ENCODE measurements around the gene SHD.

Gene SHD

DNA sequence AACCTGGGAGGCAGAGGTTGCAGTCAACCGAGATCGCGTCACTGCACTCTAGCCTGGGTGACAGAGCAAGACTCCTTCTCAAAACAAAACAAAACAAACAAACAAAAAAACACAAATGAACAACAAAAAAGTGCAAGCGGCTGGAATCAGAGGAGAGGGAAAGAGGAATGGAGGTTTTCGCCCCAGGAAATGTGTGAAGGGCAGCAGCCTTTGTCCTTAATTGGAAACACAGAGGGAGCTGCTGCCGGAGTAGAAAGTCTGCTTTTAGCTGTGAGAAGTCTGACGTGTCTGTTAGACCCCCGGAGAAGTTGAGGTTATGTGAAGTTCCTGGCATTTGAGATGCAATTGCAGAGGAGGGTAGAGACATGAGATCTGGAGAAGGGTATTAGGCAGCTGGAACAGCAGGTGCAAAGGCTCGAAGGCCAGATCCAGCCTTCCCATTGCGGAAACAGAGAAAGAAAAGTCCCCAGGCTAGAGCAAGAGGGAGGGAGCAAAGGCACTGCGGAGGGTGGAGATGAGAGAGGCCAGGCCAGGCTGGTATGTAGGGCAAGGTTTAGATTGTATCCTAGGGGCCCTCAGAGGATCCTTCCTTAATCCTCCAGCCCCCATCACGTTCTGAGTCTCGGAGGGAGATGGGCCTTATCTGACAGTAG, 22.6 kb downstream of the SHD start:
- DNase-seq (ENCODE audit: low read depth), result no peak
- TF ChIP-seq, protein P1, sequence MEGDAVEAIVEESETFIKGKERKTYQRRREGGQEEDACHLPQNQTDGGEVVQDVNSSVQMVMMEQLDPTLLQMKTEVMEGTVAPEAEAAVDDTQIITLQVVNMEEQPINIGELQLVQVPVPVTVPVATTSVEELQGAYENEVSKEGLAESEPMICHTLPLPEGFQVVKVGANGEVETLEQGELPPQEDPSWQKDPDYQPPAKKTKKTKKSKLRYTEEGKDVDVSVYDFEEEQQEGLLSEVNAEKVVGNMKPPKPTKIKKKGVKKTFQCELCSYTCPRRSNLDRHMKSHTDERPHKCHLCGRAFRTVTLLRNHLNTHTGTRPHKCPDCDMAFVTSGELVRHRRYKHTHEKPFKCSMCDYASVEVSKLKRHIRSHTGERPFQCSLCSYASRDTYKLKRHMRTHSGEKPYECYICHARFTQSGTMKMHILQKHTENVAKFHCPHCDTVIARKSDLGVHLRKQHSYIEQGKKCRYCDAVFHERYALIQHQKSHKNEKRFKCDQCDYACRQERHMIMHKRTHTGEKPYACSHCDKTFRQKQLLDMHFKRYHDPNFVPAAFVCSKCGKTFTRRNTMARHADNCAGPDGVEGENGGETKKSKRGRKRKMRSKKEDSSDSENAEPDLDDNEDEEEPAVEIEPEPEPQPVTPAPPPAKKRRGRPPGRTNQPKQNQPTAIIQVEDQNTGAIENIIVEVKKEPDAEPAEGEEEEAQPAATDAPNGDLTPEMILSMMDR (conservative IDR thresholded peaks at IDR 0.05; ENCODE audit: control insufficient read depth, insufficient read depth, low read depth, low read length), result no peak
- H3K4me3 ChIP-seq (ENCODE audit: control insufficient read depth, low read depth, low read length), result no peak overlapping the region

DNA sequence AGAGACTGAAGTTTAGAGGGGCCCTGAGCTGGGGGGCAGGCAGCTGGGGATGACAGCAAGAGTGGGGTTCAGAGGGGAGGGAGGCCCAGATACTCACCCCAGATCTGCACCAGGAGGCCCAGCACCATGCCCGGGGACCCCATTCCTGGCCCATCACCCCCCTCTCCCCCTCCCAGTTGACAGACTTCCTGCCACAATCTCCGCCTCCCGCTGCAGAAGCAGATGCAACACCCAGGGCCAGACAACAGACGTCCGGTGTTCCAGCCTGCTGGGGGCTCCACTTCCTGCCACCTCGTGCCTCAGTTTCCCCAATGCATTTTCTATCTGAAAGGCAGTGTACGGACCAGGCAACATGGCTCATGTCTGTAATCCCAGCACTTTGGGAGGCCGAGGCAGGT, 23.2 kb downstream of the SHD start, which contains the start of gene TMIGD2:
Gene TMIGD2 (minus strand): TSS at position 147 of the 398 bp plus-strand sequence. CDS start 4 bp downstream, at position 143.
- no peak for DNase-seq (ENCODE audit: low read depth)
- no peak within 1 kb of the TSS for H3K4me3 ChIP-seq (ENCODE audit: control insufficient read depth, low read depth, low read length)
- TF ChIP-seq, protein P1 (conservative IDR thresholded peaks at IDR 0.05; ENCODE audit: control insufficient read depth, insufficient read depth, low read depth, low read length), result no peak

DNA sequence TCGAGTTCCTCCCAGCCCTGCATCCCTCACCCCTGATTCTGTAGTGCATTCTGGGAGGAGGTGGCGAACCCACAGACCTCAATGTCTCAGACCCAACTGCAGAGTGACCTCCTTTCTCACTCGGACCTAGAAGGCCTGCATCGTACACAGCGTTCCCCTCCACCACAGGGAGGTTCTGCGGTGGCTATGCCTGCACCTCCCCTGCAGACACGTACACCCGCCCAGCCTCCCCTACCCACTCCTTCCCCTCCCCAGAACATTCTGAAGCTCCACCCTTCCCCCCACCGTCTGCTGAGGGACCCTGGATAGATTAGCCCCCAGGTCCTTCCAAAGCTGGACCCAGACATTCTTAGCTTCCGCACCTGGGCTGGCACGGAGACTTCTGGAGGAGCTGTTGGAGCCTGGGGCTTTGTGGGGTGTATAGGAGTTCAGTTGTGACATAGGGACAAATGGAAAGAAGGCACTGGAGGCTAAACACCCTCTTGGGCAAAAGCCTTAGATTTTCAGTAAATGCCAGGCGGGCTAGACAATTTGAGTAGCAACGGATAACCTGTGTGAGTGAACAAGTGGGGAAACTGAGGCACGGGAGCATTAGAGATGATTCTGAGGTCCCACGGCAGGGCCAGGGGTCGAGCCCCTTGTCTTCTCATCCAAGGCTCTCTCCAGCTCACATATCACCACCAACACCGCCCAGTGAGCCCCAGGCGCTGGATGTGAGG, 24.9 kb downstream of the SHD start:
- no peak overlapping the region for H3K4me3 ChIP-seq (ENCODE audit: control insufficient read depth, low read depth, low read length)
- TF ChIP-seq, protein P1 (conservative IDR thresholded peaks at IDR 0.05; ENCODE audit: control insufficient read depth, insufficient read depth, low read depth, low read length), result no peak
- DNase-seq (ENCODE audit: low read depth), result no peak

DNA sequence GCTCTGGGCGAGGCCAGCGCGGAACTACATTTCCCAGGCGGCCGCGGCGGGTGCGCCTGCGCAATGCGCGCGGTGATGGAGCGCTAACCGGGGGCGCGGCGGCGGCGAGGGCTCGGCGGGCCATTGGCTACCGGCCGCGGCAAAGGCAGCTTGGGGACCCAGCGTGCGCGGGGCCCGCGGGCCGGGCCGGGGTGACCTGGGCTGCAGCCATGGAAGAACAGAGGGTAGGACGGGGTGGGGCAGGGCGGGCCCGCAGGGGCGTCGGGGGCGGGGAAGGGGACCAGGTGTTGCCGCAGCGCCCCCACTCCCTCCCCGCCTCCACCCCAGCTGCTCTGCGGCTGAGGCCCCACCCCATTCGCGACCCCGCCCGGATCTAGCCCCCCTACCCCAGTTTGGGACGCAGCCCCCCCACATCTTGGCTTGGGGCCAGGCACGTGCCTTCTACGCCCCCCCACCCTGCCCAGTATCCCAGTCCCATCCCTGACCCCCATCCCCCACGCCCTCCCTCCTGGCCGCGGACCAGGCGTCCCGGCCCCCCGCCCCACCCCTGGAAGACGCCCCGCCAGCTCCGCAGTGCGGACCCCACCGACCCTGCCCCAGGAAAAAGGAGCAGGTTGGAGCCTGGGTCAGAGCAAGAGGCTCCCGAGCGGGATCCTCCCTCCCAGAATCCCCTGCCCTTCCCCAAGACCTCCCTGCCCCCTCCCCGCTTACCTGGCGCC, 25.6 kb downstream of the SHD start, which contains the start of gene FSD1:
Gene FSD1 (plus strand): TSS at position 61 of the 719 bp plus-strand sequence. CDS start 149 bp downstream, at position 210.
- peak within 1 kb of the TSS; percentile 20 for H3K4me3 ChIP-seq (ENCODE audit: control insufficient read depth, low read depth, low read length)
- peak; percentile 34 for DNase-seq (ENCODE audit: low read depth)
- TF ChIP-seq, protein P1 (conservative IDR thresholded peaks at IDR 0.05; ENCODE audit: control insufficient read depth, insufficient read depth, low read depth, low read length), result no peak

DNA sequence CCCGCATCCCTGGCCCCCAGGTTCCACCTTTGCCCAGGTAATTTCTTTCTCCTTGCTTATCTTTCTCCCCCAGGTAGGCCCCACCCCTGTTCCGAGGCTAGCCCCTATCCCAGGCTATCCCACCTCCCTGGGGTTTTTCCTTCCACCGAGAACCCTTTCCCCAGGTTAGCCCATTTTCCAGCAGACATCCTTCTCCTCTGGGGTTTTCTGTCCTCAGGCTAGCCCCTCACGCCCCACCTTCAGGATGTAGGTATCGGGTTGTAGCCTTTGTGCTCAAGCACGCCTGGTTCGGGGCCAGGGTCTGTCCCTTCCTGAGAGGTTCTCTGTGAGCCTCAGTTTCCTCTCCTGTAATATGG, 26.2 kb downstream of the SHD start:
- DNase-seq (ENCODE audit: low read depth), result no peak
- TF ChIP-seq, protein P1 (conservative IDR thresholded peaks at IDR 0.05; ENCODE audit: control insufficient read depth, insufficient read depth, low read depth, low read length), result no peak
- H3K4me3 ChIP-seq (ENCODE audit: control insufficient read depth, low read depth, low read length), result no peak overlapping the region

DNA sequence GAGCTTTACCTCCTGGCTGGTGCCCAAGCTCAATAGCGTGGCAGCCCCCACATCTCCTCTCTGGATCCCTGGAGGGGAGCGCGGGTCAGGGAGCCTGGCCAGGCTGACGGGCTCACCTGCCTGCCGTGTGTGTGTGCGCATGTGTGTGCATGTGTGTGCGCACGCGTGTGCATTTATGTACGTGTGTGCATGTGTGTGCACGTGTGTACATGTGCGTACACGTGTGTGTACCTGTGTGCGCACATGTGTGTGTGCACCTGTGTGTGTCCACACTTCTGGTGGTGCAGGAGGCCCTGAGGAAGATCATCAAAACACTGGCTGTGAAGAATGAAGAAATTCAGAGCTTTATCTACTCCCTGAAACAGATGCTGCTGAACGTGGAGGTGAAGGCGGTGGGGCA, 26.6 kb downstream of the SHD start:
- no peak for DNase-seq (ENCODE audit: low read depth)
- TF ChIP-seq, protein P1 (conservative IDR thresholded peaks at IDR 0.05; ENCODE audit: control insufficient read depth, insufficient read depth, low read depth, low read length), result no peak
- H3K4me3 ChIP-seq (ENCODE audit: control insufficient read depth, low read depth, low read length), result no peak overlapping the region

All from fibroblast of mammary gland (primary cell).